ENCODE results near the gene ZFP36.
A peak's percentile ranks its signal among the peaks of the same experiment; 100 is the strongest.
"Not testable (repeated sequence)": the region's sequence is repeated elsewhere in the genome, so short reads cannot be mapped to it uniquely, and the experiment has no call there.

ZFP36 gene

GRCh38 chr19:39406656-39407409, at the start of gene ZFP36:
TSS of gene ZFP36 (plus strand) at chr19:39406847. CDS start at chr19:39406905, 58 bp downstream.
- no peak for DNase-seq (ENCODE audit: low read depth in 2 of 2)

- DNase-seq (ENCODE audit: low read depth in 2 of 2) = no peak
Observed at GRCh38 chr19:39359026-39359425, 47.6 kb upstream of the ZFP36 start.

GRCh38 chr19:39360599-39360998, 46.0 kb upstream of the ZFP36 start:
- DNase-seq (ENCODE audit: low read depth in 2 of 2) = no peak

- DNase-seq (ENCODE audit: low read depth in 2 of 2) = peak in 1 of 2 experiments; percentile 24
Observed at GRCh38 chr19:39362682-39363657, 43.7 kb upstream of the ZFP36 start.

- DNase-seq (ENCODE audit: low read depth in 2 of 2) = peak in 1 of 2 experiments; percentile 50
Observed at GRCh38 chr19:39363901-39364457, 42.7 kb upstream of the ZFP36 start.

- DNase-seq (ENCODE audit: low read depth in 2 of 2) = no peak
Observed at GRCh38 chr19:39365531-39365930, 41.1 kb upstream of the ZFP36 start.

- no peak for DNase-seq (ENCODE audit: low read depth in 2 of 2)
Observed at GRCh38 chr19:39369200-39369599, 37.4 kb upstream of the ZFP36 start.

GRCh38 chr19:39370735-39371134, 35.9 kb upstream of the ZFP36 start:
- DNase-seq (ENCODE audit: low read depth in 2 of 2) = no peak

- peak; percentile 92 to 93 for DNase-seq (ENCODE audit: low read depth in 2 of 2)
Observed at GRCh38 chr19:39372047-39372802, 34.4 kb upstream of the ZFP36 start.

- no peak for DNase-seq (ENCODE audit: low read depth in 2 of 2)
Observed at GRCh38 chr19:39372941-39373340, 33.7 kb upstream of the ZFP36 start.

- DNase-seq (ENCODE audit: low read depth in 2 of 2) = no peak
Observed at GRCh38 chr19:39375929-39376328, 30.7 kb upstream of the ZFP36 start.

- DNase-seq (ENCODE audit: low read depth in 2 of 2) = no peak
Observed at GRCh38 chr19:39377373-39378362, 29.0 kb upstream of the ZFP36 start.

GRCh38 chr19:39379366-39379765, 27.3 kb upstream of the ZFP36 start:
- not testable (repeated sequence) for DNase-seq (ENCODE audit: low read depth in 2 of 2)

- DNase-seq (ENCODE audit: low read depth in 2 of 2) = no peak
Observed at GRCh38 chr19:39379865-39380396, 26.7 kb upstream of the ZFP36 start.

GRCh38 chr19:39380521-39381502, 25.8 kb upstream of the ZFP36 start:
- DNase-seq (ENCODE audit: low read depth in 2 of 2) = no peak

- DNase-seq (ENCODE audit: low read depth in 2 of 2) = no peak
Observed at GRCh38 chr19:39381910-39382611, 24.6 kb upstream of the ZFP36 start.

- DNase-seq (ENCODE audit: low read depth in 2 of 2) = no peak
Observed at GRCh38 chr19:39382991-39383828, 23.4 kb upstream of the ZFP36 start.
